ENCODE data around the gene PALS2. TPM values are rescaled to one million over a fixed set of nuclear protein-coding genes. Genes with fewer than 3 reads are reported as not detected.

The PALS2 gene
- total RNA-seq, 3 donors from 2014 or later = 17.8 to 32.6 (median 29.2) TPM

DNA sequence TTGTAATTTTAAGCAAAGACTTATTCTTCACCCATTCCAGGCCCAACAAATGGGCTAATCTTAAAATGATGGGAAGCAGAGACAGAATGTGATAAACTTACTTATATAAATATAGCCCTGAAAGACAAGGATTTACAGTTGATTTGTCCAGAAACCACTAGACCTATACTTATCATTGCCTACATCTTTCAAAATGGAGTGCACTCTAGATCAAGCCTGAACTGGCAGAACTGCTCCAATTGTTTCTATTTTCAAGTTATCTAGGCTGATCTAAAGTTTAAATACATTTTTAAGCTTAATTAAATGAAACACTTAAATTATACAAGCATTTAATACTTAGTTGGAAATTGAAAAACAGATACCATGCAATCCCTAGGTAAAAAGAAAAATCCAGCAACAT, 24.9 kb upstream of the PALS2 start:
- TF ChIP-seq, protein P1, sequence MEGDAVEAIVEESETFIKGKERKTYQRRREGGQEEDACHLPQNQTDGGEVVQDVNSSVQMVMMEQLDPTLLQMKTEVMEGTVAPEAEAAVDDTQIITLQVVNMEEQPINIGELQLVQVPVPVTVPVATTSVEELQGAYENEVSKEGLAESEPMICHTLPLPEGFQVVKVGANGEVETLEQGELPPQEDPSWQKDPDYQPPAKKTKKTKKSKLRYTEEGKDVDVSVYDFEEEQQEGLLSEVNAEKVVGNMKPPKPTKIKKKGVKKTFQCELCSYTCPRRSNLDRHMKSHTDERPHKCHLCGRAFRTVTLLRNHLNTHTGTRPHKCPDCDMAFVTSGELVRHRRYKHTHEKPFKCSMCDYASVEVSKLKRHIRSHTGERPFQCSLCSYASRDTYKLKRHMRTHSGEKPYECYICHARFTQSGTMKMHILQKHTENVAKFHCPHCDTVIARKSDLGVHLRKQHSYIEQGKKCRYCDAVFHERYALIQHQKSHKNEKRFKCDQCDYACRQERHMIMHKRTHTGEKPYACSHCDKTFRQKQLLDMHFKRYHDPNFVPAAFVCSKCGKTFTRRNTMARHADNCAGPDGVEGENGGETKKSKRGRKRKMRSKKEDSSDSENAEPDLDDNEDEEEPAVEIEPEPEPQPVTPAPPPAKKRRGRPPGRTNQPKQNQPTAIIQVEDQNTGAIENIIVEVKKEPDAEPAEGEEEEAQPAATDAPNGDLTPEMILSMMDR (IDR thresholded peaks at IDR 0.05) = no peak
- Histone ChIP-seq H3K36me3 (no peaks in the 10 kb centered on the region), H3K4me3 (no peak overlapping the region), H3K9me3 (no peaks in the 10 kb centered on the region), H3K27ac (no peak overlapping the region), H3K27me3 (peaks cover 0 to 5% of the 10 kb centered on the region in 2 donors), H3K4me1 (no peaks in the 10 kb centered on the region)
- intact Hi-C loops (cut with DNase I; ENCODE audit: low total_unique reads) = no loop called here
- no peak for DNase-seq (ENCODE audit: low spot score in 2 of 2)

DNA sequence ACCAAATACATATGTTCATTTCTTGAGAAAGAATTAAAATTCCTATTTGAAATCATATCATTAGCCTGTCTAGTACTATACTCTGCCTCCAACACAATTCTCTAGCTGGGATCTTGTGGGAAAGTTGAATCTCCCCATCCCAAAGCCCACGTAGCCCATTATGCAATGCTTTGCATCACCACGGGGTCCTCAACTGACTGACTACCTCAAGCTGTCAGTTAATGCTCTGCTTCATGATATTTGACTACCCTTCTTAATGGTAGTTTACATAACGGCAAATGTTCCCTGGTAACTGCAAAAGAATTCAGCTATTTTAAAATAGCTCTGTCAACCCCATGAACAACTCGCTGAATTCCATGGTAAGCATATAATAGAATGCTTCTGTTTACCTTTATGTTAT, 23.3 kb upstream of the PALS2 start:
- Histone ChIP-seq H3K4me3 (no peak overlapping the region), H3K4me1 (no peaks in the 10 kb centered on the region), H3K27ac (no peak overlapping the region), H3K27me3 (no peaks in the 10 kb centered on the region), H3K36me3 (no peaks in the 10 kb centered on the region), H3K9me3 (no peaks in the 10 kb centered on the region)
- DNase-seq (ENCODE audit: low spot score in 2 of 2) = no peak
- intact Hi-C loops (cut with DNase I; ENCODE audit: low total_unique reads) = no loop called here
- TF ChIP-seq POLR2AphosphoS5 (IDR thresholded peaks at IDR 0.05) (no peak), POLR2A (IDR thresholded peaks at IDR 0.05) (no peak)
- TF ChIP-seq, protein P1 (IDR thresholded peaks at IDR 0.05) = no peak

DNA sequence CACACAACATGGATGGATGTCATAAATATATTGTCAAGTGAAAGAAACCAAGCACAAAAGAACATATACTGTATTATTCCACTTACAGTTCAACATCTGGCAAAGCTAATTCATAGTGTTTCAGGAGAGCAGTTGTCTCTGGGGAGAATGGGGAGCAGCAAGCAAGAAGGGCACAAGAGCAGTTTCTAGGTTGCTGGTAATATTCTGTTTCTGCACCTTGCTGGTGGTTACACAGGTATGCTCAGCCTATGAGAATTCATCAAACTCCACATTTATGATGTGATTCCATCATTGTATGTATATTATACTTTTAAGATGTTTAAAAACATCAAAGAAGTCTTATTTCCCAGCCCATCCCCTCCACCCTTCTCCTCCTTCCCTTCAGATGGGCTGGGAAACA, 18.1 kb upstream of the PALS2 start:
- Histone ChIP-seq H3K9me3 (no peaks in the 10 kb centered on the region), H3K27ac (no peak overlapping the region), H3K36me3 (no peaks in the 10 kb centered on the region), H3K27me3 (no peaks in the 10 kb centered on the region), H3K4me1 (no peaks in the 10 kb centered on the region), H3K4me3 (no peak overlapping the region)
- DNase-seq (ENCODE audit: low spot score in 2 of 2) = no peak
- no peak for TF ChIP-seq POLR2AphosphoS5 (IDR thresholded peaks at IDR 0.05)
- no peak for TF ChIP-seq POLR2A (IDR thresholded peaks at IDR 0.05)
- TF ChIP-seq, protein P1 (IDR thresholded peaks at IDR 0.05) = no peak
- intact Hi-C loops (cut with DNase I; ENCODE audit: low total_unique reads) = no loop called here

DNA sequence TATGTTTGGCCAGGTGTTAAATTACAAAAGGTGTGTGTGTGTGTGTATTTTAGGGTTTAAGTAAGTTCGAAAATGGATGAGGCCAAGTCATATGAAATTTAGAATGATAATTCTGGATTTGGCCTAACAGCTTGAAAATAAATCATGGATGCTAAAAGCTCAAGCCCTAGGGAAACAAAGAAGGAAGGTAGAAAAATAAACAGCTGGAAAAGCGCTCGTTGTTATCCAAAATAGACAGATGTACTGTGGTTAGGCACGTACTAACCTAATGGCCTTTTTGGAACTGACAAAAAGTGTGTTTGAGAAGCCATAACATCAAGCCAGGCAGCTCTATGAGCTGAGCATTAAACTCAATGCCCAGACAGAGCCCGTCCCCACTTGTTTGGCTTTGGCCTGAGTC, 17.5 kb upstream of the PALS2 start:
- no peak overlapping the region for H3K4me3 ChIP-seq
- no peaks in the 10 kb centered on the region for H3K27me3 ChIP-seq
- H3K27ac ChIP-seq = no peak overlapping the region
- intact Hi-C loops (cut with DNase I; ENCODE audit: low total_unique reads) = no loop called here
- DNase-seq (ENCODE audit: low spot score in 2 of 2) = no peak
- no peaks in the 10 kb centered on the region for H3K9me3 ChIP-seq
- no peaks in the 10 kb centered on the region for H3K36me3 ChIP-seq
- no peaks in the 10 kb centered on the region for H3K4me1 ChIP-seq
- TF ChIP-seq, protein P1 (IDR thresholded peaks at IDR 0.05) = no peak
- no peak for TF ChIP-seq POLR2AphosphoS5 (IDR thresholded peaks at IDR 0.05)
- TF ChIP-seq POLR2A (IDR thresholded peaks at IDR 0.05) = no peak

DNA sequence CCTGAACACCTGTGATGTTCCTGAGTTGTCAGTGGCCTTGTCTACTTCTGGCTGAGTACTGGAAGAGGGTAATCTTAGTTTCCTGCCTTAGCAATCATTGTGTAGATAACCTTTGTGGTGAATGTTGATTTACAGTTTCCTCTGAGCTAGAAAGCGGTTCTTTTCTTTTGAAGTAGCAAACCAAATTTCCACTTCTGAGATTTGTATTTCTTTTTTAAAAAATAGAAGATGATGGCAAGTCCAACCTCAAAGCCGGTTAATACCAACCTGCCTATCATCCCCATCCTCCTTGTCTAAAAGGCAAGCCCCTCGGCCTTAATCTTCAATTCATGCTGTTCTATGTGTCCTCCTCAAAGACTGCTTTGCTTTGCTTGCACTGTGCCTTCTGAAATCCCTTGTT, 12.5 kb upstream of the PALS2 start:
- no peak for DNase-seq (ENCODE audit: low spot score in 2 of 2)
- H3K27me3 ChIP-seq = no peaks in the 10 kb centered on the region
- H3K9me3 ChIP-seq = no peaks in the 10 kb centered on the region
- TF ChIP-seq, protein P1 (IDR thresholded peaks at IDR 0.05) = no peak
- TF ChIP-seq POLR2AphosphoS5 (IDR thresholded peaks at IDR 0.05) (no peak), POLR2A (IDR thresholded peaks at IDR 0.05) (no peak)
- no peak overlapping the region for H3K27ac ChIP-seq
- intact Hi-C loops (cut with DNase I; ENCODE audit: low total_unique reads) = no loop called here
- H3K4me3 ChIP-seq = no peak overlapping the region
- no peaks in the 10 kb centered on the region for H3K4me1 ChIP-seq
- no peaks in the 10 kb centered on the region for H3K36me3 ChIP-seq
